Spinal cord (tissue), 10 donors: Measurements from ENCODE around the gene BDKRB1. TPM values are rescaled to one million over a fixed set of nuclear protein-coding genes. Genes with fewer than 3 reads are reported as not detected.

Experiments used
- DNase-seq, 6 donors: peaks; one replicate each; pipeline versions ENCODE4 v3.0.0 to v3.0.0-alpha.2; 2013 to 2015; ENCODE audit warnings: low spot score in 6 of 6, low read depth in 4 of 6
- H3K27ac ChIP-seq: one replicate; pipeline ENCODE4 v1.5.1; 2013; ENCODE audit warnings: low read depth, low read length, control low read depth
- H3K27me3 ChIP-seq: one replicate; pipeline ENCODE4 v1.6.1; 2013; ENCODE audit warnings: low read length; ENCODE audit not compliant: control insufficient read depth, insufficient read depth
- H3K36me3 ChIP-seq: one replicate; pipeline ENCODE4 v1.6.1; 2013; ENCODE audit warnings: low read length; ENCODE audit not compliant: control insufficient read depth, insufficient read depth
- H3K4me1 ChIP-seq: one replicate; pipeline ENCODE4 v1.6.1; 2013; ENCODE audit warnings: low read length; ENCODE audit not compliant: control insufficient read depth, insufficient read depth
- H3K4me3 ChIP-seq: one replicate; pipeline ENCODE4 v1.5.1; 2013; ENCODE audit warnings: low read depth, low read length, control low read depth
- H3K9me3 ChIP-seq: one replicate; pipeline ENCODE4 v1.6.1; 2013; ENCODE audit warnings: low read length; ENCODE audit not compliant: control insufficient read depth, insufficient read depth
- WGBS: methylation state at CpG from one replicate; pipeline ENCODE4 v1.1.5; 2013; ENCODE audit warnings: missing lambda C conversion rate; ENCODE audit not compliant: insufficient coverage; 5-methylcytosine and 5-hydroxymethylcytosine counted together
- polyA plus RNA-seq, 2 donors: library from polyadenylated mRNA; unstranded; fragments of 120-200 nt; gene quantifications; one replicate each; pipeline ENCODE4 v1.2.1, GENCODE V29; 2013; ENCODE audit not compliant: insufficient read length in 2 of 2
- total RNA-seq, 2 donors: library from RNA; depleted of rRNA in 1 of 2; stranded (reverse); fragments of 120-200 nt in 1 of 2; fragments of >200 nt in 1 of 2; gene quantifications; one replicate each; pipeline versions ENCODE4 v1.2.3 to v1.2.4, GENCODE V29; 2013 to 2014
- donor health status: healthy.

The BDKRB1 gene
- total and polyA plus RNA-seq, 4 donors = 0.28 to 0.95 TPM; not detected in 2

DNA sequence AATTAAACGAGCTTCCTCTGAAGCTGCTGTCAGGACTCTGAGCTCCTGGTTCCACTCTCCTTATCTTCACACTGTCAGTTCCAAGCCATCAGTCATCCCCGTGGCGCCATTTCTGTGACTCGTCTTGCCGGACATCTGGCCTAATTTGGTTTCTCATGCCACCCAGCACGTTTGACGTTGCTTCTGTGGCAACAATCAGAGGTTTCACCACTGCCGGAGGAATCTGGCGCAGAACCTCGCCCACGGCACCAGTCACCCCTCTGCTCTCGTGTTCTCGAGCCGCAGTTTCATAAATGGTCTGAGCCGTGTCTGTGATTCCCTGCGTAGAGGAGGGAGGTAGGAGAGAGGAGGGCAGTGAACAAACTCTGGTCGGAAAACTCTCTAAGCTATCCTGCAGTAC is 29.7 kb downstream of the BDKRB1 start:
- no peak for DNase-seq
- Histone ChIP-seq H3K9me3 (no peaks in the 10 kb centered on the region), H3K4me1 (no peaks in the 10 kb centered on the region), H3K36me3 (peaks cover 21% of the 10 kb centered on the region), H3K27ac (no peak overlapping the region), H3K27me3 (no peaks in the 10 kb centered on the region), H3K4me3 (no peak overlapping the region)
- WGBS = 68% methylated on average over 12 of the region's 17 CpGs

DNA sequence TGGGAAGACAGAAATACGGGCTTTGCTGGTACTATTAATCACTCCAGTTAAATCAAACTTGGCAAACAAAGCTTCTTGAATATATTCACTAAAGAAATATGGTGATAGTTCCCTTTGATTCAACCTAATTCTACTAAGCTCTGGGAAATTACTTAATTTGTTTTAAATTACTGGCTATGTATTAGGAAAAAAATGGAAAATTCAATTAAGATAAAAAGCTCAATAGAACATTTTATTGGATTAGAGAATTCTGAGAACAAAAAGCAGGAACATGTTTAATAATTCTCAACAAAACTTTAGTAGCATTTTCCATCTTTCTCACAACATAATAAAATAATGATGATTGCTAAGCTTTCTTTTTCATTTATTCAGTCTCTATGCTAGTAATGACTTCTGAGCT is 30.2 kb downstream of the BDKRB1 start:
- no peaks in the 10 kb centered on the region for H3K4me1 ChIP-seq

DNA sequence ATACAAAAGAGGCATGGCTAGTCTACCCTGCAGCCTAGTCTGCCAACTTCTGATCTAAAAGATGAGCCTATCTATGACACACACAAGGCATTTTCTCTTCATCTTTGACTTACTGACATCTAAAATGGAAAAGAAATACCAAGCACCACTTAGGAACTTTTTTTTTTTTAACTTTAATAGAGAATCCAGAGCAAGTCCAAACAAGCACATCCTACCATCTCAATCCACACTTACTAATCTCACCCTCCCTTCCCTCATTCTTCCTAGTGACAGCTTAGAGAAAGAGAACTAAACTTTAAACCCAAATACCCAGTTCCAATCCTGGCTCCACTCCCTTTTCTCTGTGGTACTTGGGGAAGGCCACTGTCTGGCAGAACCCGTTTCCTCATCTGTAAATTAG is 31.8 kb downstream of the BDKRB1 start:
- H3K4me3 ChIP-seq = no peak overlapping the region
- no peak for DNase-seq
- H3K27me3 ChIP-seq = no peaks in the 10 kb centered on the region
- no peaks in the 10 kb centered on the region for H3K4me1 ChIP-seq
- no peaks in the 10 kb centered on the region for H3K9me3 ChIP-seq
- WGBS = no CpG with 5 or more reads among the region's 1 CpG
- no peak overlapping the region for H3K27ac ChIP-seq
- peaks cover 21% of the 10 kb centered on the region for H3K36me3 ChIP-seq

More for the DNA sequence above, 30.2 kb downstream of the BDKRB1 start:
- Histone ChIP-seq H3K27me3 (no peaks in the 10 kb centered on the region), H3K4me3 (no peak overlapping the region), H3K36me3 (peaks cover 21% of the 10 kb centered on the region), H3K27ac (no peak overlapping the region), H3K9me3 (no peaks in the 10 kb centered on the region)
- no CpG with 5 or more reads among the region's 1 CpG for WGBS
- no peak for DNase-seq

DNA sequence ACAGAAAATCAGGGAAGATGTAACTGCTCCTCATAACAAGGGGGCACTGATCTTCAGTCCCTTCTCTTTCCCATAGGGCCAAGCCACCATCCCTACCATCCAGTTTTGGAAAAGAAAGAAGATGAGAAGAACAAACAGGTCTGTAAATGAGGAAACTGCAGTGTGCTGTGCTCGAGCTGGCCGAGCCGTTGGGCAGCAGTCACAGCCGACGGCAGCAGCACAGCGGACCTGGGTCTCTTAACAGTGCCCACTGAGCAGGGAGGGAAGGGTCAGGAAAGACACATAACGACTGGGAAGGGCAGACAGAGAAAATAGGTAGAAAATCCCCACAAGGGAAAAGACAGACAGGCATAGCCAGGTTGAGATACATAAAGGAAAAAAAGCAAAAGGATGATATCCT is 38.2 kb downstream of the BDKRB1 start:
- no peaks in the 10 kb centered on the region for H3K4me1 ChIP-seq
- no peak overlapping the region for H3K27ac ChIP-seq
- no peak for DNase-seq
- H3K36me3 ChIP-seq = peaks cover 6% of the 10 kb centered on the region
- no peaks in the 10 kb centered on the region for H3K9me3 ChIP-seq
- 60% methylated on average over 7 of the region's 7 CpGs for WGBS
- no peaks in the 10 kb centered on the region for H3K27me3 ChIP-seq
- no peak overlapping the region for H3K4me3 ChIP-seq

DNA sequence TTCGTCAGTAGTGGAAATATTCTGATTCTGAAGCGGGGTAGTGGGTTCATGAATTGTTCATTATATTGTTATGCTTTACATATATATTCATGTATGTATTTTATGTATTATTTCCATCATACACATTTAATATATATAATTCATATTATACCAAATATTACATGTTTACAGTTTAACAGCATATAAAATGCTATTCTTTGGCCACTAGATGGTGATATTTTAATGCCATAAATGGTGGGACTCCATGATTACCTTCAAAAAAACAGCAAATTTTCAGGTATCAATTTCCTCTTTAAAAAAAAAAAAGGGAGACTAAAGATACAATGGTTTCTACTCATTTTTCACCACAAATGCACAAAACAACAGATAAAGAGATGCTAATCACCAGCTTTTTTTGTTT is 41.0 kb downstream of the BDKRB1 start:
- no peaks in the 10 kb centered on the region for H3K27me3 ChIP-seq
- no peak overlapping the region for H3K27ac ChIP-seq
- no peaks in the 10 kb centered on the region for H3K9me3 ChIP-seq
- WGBS = no CpG with 5 or more reads among the region's 2 CpGs
- H3K36me3 ChIP-seq = peaks cover 4% of the 10 kb centered on the region
- H3K4me3 ChIP-seq = no peak overlapping the region
- H3K4me1 ChIP-seq = no peaks in the 10 kb centered on the region
- peak in 2 of 6 donors; percentile 30 to 71 for DNase-seq

DNA sequence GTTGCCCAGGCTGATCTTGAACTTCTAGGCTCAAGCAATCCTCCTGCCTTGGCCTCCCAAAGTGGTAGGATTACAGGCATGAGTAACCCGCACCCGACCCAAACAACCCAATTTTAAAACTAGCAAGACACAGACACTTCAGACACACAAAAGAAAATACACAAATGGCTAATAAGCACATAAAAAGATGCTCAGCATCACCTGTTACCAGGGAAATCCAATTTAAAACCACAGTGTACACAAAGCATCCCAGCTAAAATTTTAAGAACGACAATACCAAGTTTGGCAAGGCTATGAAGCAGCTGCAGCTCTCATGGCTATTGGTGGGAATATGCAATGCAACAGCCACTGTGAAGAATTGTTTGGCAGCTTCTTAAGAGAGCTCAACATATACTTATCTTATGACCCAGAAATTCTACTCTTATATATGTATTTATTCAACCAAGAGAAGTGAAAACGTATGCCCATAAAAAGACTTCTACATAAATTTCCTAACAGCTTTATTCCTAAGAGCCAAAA is 42.0 kb downstream of the BDKRB1 start:
- H3K27ac ChIP-seq = no peak overlapping the region
- H3K36me3 ChIP-seq = peaks cover 8% of the 10 kb centered on the region
- H3K27me3 ChIP-seq = no peaks in the 10 kb centered on the region
- H3K9me3 ChIP-seq = no peaks in the 10 kb centered on the region
- no peak for DNase-seq
- H3K4me3 ChIP-seq = no peak overlapping the region
- WGBS = 100% methylated on average over 2 of the region's 4 CpGs
- no peaks in the 10 kb centered on the region for H3K4me1 ChIP-seq

DNA sequence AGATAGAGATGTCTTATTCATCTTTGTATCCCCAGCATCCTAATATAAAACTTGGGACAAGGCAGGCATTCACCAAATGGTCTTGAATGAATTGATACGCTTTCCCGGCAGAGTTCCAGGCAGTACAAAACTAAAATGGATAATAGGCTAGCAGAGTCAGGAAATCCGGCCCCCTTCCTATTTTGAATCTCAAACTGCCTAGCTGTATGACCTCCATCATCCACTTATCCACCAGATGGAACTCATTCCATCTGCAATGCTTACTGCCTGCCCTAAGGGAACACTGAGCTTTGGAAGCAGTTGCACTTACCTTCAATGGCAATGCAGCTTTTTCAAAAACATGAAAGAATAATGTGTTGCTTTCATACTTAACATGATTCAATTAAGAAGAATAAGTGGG is 43.4 kb downstream of the BDKRB1 start:
- peak in 3 of 6 donors; percentile 43 to 55 (median 46) for DNase-seq

DNA sequence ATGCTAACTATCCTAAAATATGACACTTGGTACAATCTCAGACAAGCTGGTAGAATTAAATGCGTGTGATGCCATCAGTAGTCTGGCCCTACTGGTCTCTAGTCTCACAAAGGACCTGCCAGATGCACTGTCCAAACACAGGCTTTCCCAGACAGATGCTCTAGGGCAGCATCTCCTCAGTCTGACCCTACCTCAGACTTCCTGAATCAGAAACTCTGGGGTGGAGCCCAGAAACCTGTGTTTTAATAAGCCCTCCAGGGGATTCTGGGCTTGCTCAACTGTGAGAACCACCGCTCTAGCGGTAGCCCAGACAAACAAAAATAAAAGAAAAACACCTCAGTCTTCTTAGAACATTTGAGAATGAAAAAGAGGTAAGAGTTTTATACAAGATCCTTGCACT is 48.0 kb downstream of the BDKRB1 start:
- DNase-seq = no peak
- Histone ChIP-seq H3K27me3 (no peaks in the 10 kb centered on the region), H3K9me3 (no peaks in the 10 kb centered on the region), H3K4me3 (no peak overlapping the region), H3K27ac (no peak overlapping the region), H3K4me1 (no peaks in the 10 kb centered on the region), H3K36me3 (peaks cover 17% of the 10 kb centered on the region)
- 100% methylated on average over 1 of the region's 3 CpGs for WGBS

More for the DNA sequence above, 43.4 kb downstream of the BDKRB1 start:
- Histone ChIP-seq H3K4me3 (no peak overlapping the region), H3K27ac (no peak overlapping the region), H3K36me3 (peaks cover 4% of the 10 kb centered on the region), H3K4me1 (no peaks in the 10 kb centered on the region), H3K27me3 (no peaks in the 10 kb centered on the region), H3K9me3 (no peaks in the 10 kb centered on the region)
- 51% methylated on average over 3 of the region's 3 CpGs for WGBS

DNA sequence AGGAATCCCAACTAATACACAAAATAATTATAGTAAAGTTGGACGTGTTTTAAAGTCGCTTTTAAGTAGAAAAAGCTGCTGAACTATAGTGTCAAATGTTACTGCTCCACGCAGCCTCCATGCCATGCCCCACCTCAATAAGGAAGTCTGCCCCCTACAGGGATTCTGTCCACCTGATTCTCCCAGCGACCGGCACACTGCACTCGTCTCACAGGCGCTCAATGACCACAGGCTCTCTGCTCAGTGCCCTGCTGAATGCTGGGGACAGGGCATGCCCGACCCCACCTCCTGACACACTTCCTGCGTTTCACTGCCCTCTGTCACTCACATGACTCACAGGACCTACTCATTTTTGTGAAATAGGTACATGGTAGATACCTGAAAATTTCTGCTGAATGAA is 48.9 kb downstream of the BDKRB1 start:
- Histone ChIP-seq H3K27ac (no peak overlapping the region), H3K4me3 (no peak overlapping the region), H3K27me3 (no peaks in the 10 kb centered on the region), H3K36me3 (peaks cover 20% of the 10 kb centered on the region), H3K4me1 (no peaks in the 10 kb centered on the region), H3K9me3 (no peaks in the 10 kb centered on the region)
- WGBS = 76% methylated on average over 5 of the region's 9 CpGs
- DNase-seq = peak in 1 of 6 donors; percentile 5

DNA sequence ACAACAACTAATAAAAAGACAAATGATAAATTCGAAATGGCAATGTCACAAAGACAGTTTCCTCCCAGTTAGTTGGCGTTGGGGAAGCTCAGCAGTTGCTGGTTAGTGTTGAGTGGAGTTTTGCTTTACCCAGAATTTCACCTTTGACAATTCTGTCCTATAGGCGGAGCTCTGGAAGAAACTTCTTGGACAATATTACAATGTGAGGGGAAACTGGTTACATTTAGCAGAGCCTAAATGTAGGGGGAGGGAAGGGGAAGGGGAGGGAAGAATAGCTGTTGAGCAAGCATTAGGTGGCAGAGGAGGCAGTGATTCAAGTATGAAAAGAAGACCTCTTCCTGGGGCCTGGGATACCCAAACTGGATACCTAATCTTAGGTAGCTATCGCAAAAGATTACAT is 51.4 kb downstream of the BDKRB1 start:
- Histone ChIP-seq H3K9me3 (no peaks in the 10 kb centered on the region), H3K4me1 (no peaks in the 10 kb centered on the region), H3K36me3 (peaks cover 18% of the 10 kb centered on the region), H3K4me3 (no peak overlapping the region), H3K27me3 (no peaks in the 10 kb centered on the region), H3K27ac (no peak overlapping the region)
- WGBS = 80% methylated on average over 1 of the region's 4 CpGs
- no peak for DNase-seq
